22Rv1 (cell line): ENCODE results near the gene ABCA1.

Experiments used
- CTCF ChIP-seq: fragments of 450-650 bp; IDR thresholded peaks from 2 replicates; pipeline ENCODE4 v1.5.1; 2017; ENCODE audit warnings: mild to moderate bottlenecking
- ZFX ChIP-seq: fragments of 450-650 bp; IDR thresholded peaks from 2 replicates; pipeline ENCODE4 v1.6.1; 2017; ENCODE audit warnings: antibody characterized with exemption, borderline replicate concordance

GRCh38 chr9:104903609-104904008 lies 24.3 kb downstream of the ABCA1 start:
- TF ChIP-seq CTCF (no peak), ZFX (no peak)
